HG03060 (cell line): ENCODE measurements around the gene SARDH.

Experiments
- ATAC-seq: cut with Tn5 transposase; IDR thresholded peaks from one replicate; pipeline ENCODE4 v1.9.1; 2021; ENCODE audit warnings: low read depth, moderate number of reproducible peaks; ENCODE audit not compliant: unreplicated experiment

The SARDH gene

GRCh38 chr9:133704711-133705181 lies 33.4 kb downstream of the SARDH start:
- no peak for ATAC-seq

DNA sequence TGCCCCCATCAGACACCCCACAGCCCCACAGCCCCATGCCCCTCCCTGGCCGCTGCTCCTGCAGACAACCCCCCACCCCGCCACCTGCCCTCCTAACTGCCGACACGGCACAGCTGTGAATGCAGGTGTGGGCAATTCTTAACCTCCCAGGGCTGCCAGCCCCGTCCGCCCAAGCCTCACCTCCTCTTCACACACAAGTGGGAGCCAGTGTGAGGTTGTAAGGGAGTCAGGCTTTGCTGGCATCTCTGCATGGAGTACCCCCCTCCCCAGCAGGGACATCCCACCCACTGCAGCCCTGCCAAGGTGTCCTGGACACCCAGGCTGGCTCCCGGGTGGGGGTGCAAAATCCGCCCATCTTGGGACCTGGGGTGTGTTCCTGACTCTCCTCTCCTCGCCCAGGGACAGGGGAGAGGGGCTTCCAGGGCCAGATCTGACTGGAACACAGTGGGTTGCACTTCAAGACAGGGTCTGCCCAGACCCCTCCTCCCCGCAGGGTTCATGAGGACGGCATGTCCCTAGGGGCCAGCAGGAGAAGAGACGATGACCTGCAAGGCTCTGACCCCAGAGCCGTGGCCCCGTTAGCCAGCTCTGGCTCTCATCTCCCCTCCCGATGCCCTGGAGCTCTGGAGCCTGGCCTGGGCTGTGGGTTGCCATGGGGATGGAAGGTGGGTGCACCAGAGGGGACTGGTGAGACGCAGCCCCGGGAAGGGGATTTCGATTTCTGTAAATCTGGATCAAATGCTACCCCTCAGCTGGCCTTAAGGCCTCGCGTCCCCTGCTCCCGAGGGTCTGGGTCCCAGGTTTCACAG lies 34.4 kb downstream of the SARDH start:
- ATAC-seq = no peak

- no peak for ATAC-seq
These were observed 35.2 kb downstream of the SARDH start for GRCh38 chr9:133702798-133703590.

DNA sequence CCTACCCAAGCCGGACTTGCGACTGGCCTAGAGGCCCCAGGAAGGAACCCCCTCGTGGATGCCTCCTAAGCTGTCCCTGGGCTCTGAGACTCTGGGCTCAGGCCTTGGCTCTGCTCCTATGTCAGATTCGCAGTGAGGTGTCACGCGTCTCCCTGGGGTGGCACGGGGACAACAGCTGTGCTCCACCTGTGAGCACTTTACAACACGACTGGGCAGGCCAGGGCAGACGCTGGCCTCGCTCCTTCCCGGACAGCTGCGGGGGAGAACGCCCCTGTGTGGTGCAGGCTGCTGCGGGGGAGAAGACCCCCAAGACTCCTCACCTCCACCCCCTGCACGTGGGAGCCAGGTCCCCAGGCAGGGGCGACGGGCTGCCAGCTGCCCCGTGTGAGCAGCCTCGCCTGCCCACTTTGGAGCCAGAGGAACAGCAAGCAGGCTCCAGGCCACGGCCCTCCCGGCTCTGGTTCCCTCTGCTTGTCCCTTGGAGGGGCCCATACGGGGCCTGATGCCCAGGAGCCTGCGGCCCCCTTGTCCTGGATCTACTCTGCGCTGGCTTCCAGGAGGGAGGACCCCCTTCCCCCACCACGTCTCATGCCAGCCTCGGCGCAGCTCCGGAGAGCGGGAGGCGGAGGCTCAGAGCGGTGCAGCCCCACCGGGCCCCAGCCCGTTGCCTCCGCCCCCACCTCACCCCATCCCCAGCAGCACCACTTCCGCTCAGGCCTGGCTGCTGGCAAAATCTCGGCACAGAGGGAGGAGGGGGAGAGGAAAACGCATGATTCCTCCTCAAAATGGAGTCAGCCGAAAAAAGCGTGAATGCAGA lies 36.0 kb downstream of the SARDH start:
- no peak for ATAC-seq

GRCh38 chr9:133701321-133701980 lies 36.7 kb downstream of the SARDH start:
- no peak for ATAC-seq

- no peak for ATAC-seq
These were observed 37.3 kb downstream of the SARDH start for GRCh38 chr9:133700819-133701320.

GRCh38 chr9:133699546-133699945 lies 38.6 kb downstream of the SARDH start:
- no peak for ATAC-seq

- no peak for ATAC-seq
These were observed 42.1 kb downstream of the SARDH start for GRCh38 chr9:133696071-133696472.

GRCh38 chr9:133694686-133695085 lies 43.5 kb downstream of the SARDH start:
- no peak for ATAC-seq

- no peak for ATAC-seq
These were observed 44.2 kb downstream of the SARDH start for GRCh38 chr9:133693703-133694529.

DNA sequence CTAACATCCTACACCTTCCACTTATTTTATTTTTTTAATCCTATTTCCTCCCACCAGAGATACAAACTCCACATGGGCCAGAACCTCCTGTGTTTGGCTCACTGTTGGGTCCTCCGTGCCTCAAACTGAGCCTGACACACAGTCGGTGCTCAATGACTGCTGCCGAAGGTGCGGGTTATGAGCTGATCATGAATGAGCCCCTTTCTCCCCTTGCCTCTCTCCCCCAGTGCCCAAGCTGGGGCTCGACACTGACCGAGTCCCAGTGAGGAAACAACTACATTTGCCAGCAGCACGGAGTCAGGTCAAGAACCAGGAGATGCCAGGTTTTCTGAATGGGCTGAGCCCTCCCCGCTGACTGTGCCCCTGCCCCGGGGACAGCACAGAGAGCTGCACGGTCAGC lies 45.0 kb downstream of the SARDH start:
- no peak for ATAC-seq

GRCh38 chr9:133692364-133692985 lies 45.7 kb downstream of the SARDH start:
- no peak for ATAC-seq

DNA sequence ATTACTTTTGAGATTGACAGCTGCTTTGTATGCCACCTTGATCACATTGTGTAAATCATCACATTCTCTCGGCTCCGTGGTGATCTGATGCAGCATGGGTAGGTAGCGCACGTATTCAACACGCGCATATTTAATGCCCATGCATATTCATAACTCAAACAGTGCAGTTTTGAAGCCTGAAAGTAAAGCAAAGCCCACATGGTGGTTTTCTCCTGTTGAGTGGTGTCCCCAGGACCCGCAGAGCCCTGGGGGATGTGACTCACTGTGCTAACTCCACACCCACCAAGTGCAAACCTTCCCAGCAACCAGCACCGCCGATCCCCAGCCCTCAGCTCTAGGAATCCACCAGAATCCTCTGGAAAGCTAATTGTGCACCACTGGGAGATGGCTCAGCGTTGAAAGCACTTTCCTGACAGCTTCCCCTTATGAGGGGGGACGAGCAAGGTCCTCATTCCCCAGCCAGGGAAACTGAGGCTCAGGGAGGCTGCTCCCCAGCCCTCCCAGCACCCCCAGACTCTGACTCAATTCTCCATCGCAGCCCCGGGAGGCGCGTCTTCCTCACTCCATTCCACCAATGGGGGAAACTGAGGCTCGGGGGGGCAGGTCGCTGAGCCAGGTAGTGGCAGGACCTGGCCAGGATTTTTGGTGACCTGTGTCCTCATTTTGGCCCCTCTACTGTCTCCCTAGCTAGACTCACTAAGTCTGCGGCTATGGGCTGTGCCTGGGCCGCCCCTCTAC lies 46.4 kb downstream of the SARDH start:
- ATAC-seq = no peak

DNA sequence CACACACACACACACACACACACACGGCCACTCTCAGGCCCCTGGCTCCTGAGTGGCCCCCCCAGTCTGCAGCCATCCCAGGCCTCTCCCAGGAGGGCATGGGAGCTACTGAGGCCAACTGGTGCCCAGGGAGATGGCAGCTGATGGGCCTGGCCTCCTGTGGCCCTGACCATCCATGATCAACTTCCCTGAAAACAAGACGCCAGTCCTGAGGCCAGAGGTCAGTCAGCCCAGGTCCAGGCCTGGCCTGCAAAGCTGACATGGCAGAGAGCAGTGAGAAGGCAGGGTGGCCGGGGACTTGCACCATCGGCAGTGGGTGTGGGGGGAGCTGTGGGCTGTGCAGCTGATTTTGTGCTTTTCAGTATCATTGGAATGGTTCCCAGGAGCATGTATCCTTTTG lies 47.0 kb downstream of the SARDH start:
- no peak for ATAC-seq

DNA sequence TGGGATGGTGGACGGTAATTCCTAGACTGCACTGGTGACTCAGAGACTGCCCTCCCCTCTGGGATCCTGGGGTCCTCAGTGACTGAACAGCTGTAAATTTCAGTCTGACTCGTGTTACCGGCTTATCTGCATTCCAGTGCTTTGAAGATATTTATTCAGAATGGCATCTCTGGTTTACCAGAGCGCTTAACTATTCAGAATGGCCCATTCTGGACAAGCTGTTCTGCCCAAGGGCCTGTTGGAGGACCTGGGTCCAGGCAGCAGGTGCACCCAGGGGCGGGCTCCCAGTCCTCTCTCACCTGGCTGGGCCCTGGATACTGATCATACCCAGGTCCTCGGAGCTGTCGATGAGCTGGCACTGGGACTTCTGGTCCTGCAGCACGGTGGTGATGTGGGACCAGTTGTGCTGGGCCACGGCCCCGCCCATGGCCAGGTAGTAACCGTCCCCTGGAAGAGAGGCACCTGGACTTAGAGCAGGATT lies 48.0 kb downstream of the SARDH start:
- no peak for ATAC-seq

- no peak for ATAC-seq
These were observed 48.9 kb downstream of the SARDH start for GRCh38 chr9:133689151-133689763.

DNA sequence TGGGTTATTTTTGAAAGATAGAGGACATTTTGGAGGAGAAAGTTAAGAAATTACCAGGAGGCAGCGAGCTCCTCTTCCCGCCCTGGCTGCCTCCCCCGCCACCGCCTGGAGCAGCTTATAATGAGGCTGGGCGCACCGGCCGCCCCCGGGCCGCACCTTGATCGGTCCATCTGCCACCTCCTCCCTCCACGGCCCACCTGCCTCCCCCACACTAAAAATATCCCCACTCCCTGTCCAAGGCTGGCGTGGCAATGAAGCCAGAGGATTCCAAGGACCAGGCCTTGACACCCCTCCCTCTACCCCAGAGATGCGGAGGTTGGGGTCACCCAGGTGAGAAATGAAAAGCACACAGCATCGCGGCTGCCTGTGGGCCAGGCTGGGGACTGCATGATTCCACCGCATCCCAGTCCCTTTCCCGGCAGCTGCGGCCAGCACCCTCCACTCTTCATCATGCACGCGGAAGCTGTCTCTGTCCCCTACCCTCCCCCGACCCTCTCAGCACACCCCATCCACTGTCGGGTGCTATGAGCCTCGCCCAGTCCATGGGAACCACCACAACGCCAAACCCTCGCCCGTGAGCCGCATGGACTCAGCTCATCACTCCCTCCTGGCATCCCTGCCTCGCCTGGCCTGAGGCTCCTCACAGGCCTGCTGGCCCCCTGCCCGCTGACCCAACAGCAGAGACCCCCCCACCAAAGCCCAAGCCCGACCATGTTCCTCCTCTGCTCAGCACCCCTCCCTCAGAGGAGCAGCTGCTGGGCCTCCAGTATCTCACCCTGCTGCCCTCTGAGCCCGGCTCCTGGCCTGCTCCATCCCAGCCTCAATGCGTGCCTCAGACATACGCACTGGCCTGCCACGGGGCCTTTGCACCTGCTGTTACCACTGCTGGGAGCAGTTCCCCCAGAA lies 50.0 kb downstream of the SARDH start:
- ATAC-seq = no peak
